DND-41 (cell line): Measurements from ENCODE around the gene F10.

Experiments
- CTCF ChIP-seq: IDR thresholded peaks from 2 replicates; pipeline ENCODE4 v1.5.1; 2012; ENCODE audit warnings: borderline replicate concordance, low read length, moderate library complexity, mild to moderate bottlenecking; ENCODE audit not compliant: poor library complexity, severe bottlenecking; ENCODE audit errors: extremely low read depth
- EZH2 ChIP-seq: IDR thresholded peaks from 3 replicates; pipeline ENCODE4 v1.6.1; 2012; ENCODE audit warnings: borderline replicate concordance, low read depth, mild to moderate bottlenecking, moderate library complexity, low read length, inconsistent platforms; ENCODE audit not compliant: severe bottlenecking

- TF ChIP-seq CTCF (no peak), EZH2 (no peak)
Observed at GRCh38 chr13:113109151-113110047, 13.2 kb upstream of the F10 start.
